Tibial nerve (tissue), 3 donors: Measurements from ENCODE around the gene ALDOA.
A peak's percentile ranks its signal among the peaks of the same experiment; 100 is the strongest.

Experiments
- POLR2A ChIP-seq, 2 donors: fragments of 450-650 bp; IDR thresholded peaks; one replicate each; pipeline ENCODE4 v1.6.1; 2017; ENCODE audit warnings: antibody characterized with exemption in 2 of 2, mild to moderate bottlenecking in 2 of 2, moderate library complexity in 2 of 2
- TF ChIP-seq, protein P1 (sequence below), 5 experiments: fragments of 200-600 bp in 3 of 5; fragments of 450-650 bp in 2 of 5; sonication (generic) in 3 of 5; IDR thresholded peaks; one replicate each; pipeline ENCODE4 v1.5.1; 2016 to 2019; ENCODE audit warnings: antibody characterized with exemption in 5 of 5, mild to moderate bottlenecking in 3 of 5, moderate library complexity in 2 of 5

DNA sequence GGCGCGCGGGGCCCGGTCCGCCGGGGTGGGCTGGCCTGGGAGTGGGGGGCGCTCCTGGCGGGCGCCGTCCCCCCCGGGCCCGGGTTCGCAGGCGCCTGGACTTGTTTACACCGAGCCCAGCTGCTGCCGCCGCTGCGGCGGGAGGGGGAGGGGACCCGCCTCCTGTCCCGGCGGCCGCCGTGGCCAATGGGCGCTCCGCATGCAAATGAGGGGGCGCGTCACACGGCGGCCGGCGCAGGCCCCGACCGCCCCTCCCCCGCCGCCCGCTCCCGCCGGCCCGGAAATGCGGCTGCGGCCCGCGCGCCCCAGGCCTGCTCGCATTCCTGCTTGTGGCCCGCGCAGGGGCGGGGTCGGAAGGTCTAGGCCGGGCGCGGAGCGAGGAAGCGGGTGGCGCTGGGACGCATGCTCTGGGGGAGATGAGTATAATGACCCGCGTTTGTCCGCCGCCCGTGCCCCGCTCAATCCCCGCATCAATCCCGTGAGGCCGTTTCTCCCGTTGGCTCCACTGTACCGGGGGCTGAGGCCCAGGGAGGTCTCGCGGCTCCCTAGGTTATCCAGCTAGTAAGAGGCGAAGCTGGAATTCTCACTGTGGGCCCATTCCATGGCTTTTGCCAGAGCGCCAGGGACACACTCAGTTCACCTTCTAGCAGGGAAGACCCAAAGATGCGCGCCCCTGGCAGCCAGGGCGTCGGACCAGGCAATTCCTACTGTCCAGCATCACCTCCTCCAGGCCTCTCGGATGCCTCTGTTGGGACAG lies 30.7 kb downstream of the ALDOA start, which contains the start of gene YPEL3:
- peak; percentile 60 to 92 for TF ChIP-seq POLR2A (IDR thresholded peaks at IDR 0.05)
- TF ChIP-seq, protein P1, sequence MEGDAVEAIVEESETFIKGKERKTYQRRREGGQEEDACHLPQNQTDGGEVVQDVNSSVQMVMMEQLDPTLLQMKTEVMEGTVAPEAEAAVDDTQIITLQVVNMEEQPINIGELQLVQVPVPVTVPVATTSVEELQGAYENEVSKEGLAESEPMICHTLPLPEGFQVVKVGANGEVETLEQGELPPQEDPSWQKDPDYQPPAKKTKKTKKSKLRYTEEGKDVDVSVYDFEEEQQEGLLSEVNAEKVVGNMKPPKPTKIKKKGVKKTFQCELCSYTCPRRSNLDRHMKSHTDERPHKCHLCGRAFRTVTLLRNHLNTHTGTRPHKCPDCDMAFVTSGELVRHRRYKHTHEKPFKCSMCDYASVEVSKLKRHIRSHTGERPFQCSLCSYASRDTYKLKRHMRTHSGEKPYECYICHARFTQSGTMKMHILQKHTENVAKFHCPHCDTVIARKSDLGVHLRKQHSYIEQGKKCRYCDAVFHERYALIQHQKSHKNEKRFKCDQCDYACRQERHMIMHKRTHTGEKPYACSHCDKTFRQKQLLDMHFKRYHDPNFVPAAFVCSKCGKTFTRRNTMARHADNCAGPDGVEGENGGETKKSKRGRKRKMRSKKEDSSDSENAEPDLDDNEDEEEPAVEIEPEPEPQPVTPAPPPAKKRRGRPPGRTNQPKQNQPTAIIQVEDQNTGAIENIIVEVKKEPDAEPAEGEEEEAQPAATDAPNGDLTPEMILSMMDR (IDR thresholded peaks at IDR 0.05): peak in 2 of 5 experiments; percentile 10 to 24
